ENCODE results near the gene EEF1E1.
"Not testable (repeated sequence)": the region's sequence is repeated elsewhere in the genome, so short reads cannot be mapped to it uniquely, and the experiment has no call there.

The EEF1E1 gene

DNA sequence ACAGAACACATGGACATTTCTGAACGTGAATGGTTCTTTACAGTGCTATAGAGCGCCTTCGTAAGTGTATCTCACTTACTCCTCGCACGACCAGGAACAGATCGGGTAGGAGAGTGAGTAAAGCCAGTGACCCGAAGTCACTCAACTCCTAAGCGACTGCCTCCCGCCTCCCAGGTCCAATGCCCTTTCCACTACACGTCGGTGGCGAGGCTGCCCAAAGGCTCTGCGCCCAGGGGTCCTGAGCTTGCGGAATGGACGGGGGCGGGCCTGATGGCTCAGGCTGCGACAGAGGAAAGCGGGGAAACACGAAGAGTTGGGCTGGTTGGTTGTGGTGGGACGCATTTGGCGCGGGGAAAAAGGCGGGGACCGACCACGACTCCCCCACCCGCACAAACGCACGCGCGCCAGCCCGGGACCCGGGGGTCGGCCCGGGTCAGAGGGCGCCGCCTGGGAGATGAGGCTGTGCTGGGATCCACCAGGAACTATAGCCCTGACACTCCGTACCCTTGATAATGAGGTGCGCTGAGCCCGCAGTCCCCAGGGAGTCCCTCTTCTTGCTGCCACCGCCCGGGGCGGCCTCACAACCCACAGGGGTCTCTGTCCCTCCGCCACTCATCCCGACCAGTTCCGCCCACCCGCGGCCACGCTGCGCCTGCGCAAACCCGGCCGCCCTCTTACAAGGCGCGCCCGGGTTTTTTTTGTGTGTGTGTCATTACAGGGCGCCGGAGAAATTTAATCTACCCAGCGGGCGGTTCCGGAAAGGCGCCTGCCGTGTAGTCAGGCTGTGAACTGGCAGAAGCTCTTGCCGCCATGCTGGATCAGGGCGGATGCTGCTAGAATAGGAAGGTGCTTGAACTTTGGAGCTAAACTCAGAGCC, 38.3 kb downstream of the EEF1E1 start, which contains the start of gene BLOC1S5:
BLOC1S5 (minus strand) TSS at position 629 of the 877 bp plus-strand sequence; CDS start at position 616, 13 bp downstream.
- peak; percentile 96 for DNase-seq (ENCODE audit: low spot score)

- no peak for DNase-seq (ENCODE audit: low spot score)
Measured at GRCh38 chr6:8061736-8062135, 40.6 kb downstream of the EEF1E1 start.

GRCh38 chr6:8060346-8060745, 42.0 kb downstream of the EEF1E1 start:
- DNase-seq (ENCODE audit: low spot score), result no peak

- peak; percentile 21 for DNase-seq (ENCODE audit: low spot score)
Measured at GRCh38 chr6:8059129-8059528, 43.2 kb downstream of the EEF1E1 start.

DNA sequence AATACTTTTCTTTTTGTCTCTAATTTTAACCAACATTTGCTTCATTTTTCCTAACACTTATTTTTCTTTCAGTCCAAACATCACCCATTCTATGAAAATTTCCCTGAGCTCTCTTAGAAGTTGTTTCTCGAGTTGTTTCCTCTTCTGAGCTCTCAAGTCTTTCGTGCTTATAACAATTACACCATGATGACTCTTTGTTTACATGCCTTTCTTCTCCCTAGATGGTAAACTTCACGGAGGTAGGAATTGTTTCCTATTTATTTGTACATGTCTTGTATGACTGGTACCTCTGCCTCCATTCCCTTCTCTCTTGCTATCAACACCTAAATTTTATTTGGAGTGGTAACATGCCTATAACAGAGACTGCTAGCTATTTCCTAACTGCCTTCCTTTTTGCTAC, 44.6 kb downstream of the EEF1E1 start:
- DNase-seq (ENCODE audit: low spot score), result no peak

DNA sequence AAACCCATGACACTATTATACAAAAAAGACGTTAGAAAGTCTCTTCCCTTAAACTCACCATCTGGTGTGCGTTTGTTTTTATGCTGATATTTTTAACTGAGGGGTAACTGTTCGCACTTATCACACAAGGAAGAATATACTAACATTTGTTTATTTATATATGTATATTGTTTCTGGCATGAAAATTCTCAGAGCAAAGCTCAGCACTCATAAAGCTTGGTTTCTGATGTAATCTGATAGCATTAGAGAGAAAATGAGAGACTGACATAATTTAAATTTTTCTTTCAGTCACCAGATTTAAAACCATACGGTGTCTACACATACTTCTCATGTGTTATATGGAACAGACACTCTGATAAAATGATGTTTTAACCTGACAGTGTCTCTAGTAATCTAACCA, 45.1 kb downstream of the EEF1E1 start:
- DNase-seq (ENCODE audit: low spot score), result no peak

GRCh38 chr6:8054276-8054675, 48.1 kb downstream of the EEF1E1 start:
- no peak for DNase-seq (ENCODE audit: low spot score)

DNA sequence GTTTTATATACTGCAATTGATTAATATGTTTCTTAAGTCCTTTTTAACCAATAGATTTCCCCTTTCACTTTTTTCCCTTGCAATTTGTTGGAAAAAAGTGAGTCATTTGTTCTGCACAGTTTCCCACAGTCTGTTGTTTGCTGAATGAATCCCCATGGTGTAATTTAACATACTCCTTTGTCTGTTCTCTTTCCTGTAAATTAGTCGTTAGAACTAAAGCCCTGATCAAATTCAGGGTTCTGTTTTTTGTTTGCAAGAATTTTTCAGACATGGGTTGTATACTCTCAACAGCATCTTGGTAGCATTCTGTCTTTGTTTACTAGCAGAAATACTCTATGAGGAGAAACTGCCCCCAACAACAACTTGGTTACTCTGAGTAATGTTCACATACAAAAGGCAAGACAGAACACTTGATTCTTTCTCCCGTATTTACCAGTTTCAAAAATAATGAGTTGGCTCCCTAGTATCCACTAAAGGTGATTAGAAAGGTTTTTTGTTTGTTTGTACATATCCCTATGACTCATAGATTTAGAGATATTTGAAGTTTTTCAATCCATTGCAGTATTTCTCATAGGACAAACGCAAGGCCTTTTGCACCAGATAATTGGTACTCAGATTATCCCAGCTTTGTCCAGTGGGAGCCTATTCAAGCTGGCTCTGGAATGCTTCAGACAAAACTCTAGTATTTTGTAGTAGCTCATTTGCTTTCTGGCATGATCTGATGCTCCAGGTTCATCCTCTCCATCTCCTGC, 54.6 kb downstream of the EEF1E1 start:
- no peak for DNase-seq (ENCODE audit: low spot score)

DNA sequence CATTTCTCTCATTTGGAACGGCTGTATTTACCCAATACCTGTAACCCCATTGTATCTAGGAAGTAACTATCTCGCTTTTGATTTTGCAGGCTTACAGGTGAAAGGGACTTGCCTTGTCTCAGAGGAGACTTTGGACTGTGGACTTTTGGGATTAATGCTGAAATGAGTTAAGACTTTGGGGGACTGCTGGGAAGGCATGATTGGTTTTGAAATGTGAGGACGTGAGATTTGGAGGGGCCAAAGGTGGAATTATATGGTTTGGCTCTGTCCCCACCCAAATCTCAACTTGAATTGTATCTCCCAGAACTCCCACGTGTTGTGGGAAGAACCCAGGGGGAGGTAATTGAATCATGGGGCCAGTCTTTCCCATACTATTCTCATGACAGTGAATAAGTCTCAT, 56.6 kb downstream of the EEF1E1 start:
- DNase-seq (ENCODE audit: low spot score), result not testable (repeated sequence)

GRCh38 chr6:8043221-8043620, 59.1 kb downstream of the EEF1E1 start:
- DNase-seq (ENCODE audit: low spot score), result no peak

- no peak for DNase-seq (ENCODE audit: low spot score)
Measured at GRCh38 chr6:8041913-8042583, 60.3 kb downstream of the EEF1E1 start.

GRCh38 chr6:8034107-8034506, 68.2 kb downstream of the EEF1E1 start:
- not testable (repeated sequence) for DNase-seq (ENCODE audit: low spot score)

DNA sequence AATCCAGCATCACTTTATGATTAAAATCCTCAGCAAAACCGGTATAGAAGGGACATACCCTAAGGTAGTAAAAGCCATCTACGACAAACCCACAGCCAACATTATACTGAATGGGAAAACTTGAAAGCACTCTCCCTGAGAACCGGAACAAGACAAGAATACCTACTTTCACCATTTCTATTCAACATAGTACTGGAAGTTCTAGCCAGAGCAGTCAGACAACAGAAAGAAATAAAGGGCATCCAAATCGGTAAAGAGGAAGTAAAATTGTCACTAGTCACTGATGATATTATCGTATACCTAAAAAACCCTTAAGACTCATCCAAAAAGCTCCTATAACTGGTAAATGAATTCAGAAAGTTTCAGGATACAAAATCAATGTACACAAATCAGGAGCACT, 71.4 kb downstream of the EEF1E1 start:
- no peak for DNase-seq (ENCODE audit: low spot score)

Data from globus pallidus (tissue), 1 donor.